NT2/D1 (cell line): Measurements from ENCODE around the gene SLC9A9.

Experiments used
- SUZ12 ChIP-seq: IDR thresholded peaks from 2 replicates; pipeline ENCODE4 v1.6.1; 2011; ENCODE audit not compliant: insufficient read length, insufficient read depth; ENCODE audit errors: extremely low read depth
- YY1 ChIP-seq: IDR thresholded peaks from 2 replicates; pipeline ENCODE4 v1.6.1; 2011; ENCODE audit not compliant: insufficient read length, insufficient read depth
- ZNF274 ChIP-seq: IDR thresholded peaks from 2 replicates; pipeline ENCODE4 v1.6.1; 2011; ENCODE audit warnings: mild to moderate bottlenecking, low read depth, low read length

DNA sequence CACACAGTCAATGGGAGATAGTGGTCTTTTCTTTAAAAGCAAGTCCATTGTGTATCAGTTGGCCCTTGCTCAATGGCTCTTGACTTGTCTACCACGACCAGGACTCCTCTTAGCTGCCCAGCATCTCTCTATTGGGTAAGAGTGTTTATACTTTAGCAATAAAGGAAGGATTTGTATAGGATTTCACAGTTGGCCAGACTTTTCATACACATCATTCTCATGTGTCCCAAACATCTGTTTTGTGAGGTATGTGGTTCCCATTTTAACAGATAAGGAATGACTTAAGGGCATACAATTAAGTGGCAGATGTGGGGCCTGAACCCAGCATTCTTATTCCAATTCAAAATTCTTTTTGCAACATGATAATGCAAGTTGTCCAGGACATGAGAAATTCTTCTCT lies 537.2 kb downstream of the SLC9A9 start:
- no peak for TF ChIP-seq YY1
- no peak for TF ChIP-seq ZNF274
- no peak for TF ChIP-seq SUZ12
